H9 (cell line): ENCODE data around the gene DNAH1. TPM values are rescaled to one million over a fixed set of nuclear protein-coding genes. Genes with fewer than 3 reads are reported as not detected.

Experiments used
- DNase-seq: peaks from one replicate; pipeline ENCODE4 v3.0.0-alpha.2; 2017
- H2AFZ ChIP-seq: one replicate; pipeline ENCODE4 v1.6.1; 2013; ENCODE audit warnings: mild to moderate bottlenecking, low read length, control low read depth, moderate library complexity
- H2AK5ac ChIP-seq: 2 replicates; pipeline ENCODE4 v1.6.1; 2013; ENCODE audit warnings: low read length, control low read depth, mixed read lengths; ENCODE audit not compliant: insufficient read length
- H2BK120ac ChIP-seq: one replicate; pipeline ENCODE4 v1.6.1; 2013; ENCODE audit warnings: low read depth, mild to moderate bottlenecking, low read length, control low read depth, inconsistent platforms; ENCODE audit not compliant: poor library complexity, severe bottlenecking
- H2BK12ac ChIP-seq: 2 replicates; pipeline ENCODE4 v1.6.1; 2013; ENCODE audit warnings: low read length, control low read depth, mixed read lengths, low read depth; ENCODE audit not compliant: insufficient read length
- H2BK15ac ChIP-seq: 2 replicates; pipeline ENCODE4 v1.6.1; 2013; ENCODE audit warnings: low read depth, low read length, control low read depth
- H2BK20ac ChIP-seq: one replicate; pipeline ENCODE4 v1.6.1; 2013; ENCODE audit warnings: low read depth, mild to moderate bottlenecking, low read length, control low read depth, inconsistent platforms; ENCODE audit not compliant: poor library complexity, severe bottlenecking
- H2BK5ac ChIP-seq: 2 replicates; pipeline ENCODE4 v1.6.1; 2013; ENCODE audit warnings: low read length, control low read depth, mixed read lengths; ENCODE audit not compliant: insufficient read length
- H3K14ac ChIP-seq: 2 replicates; pipeline ENCODE4 v1.6.1; 2013; ENCODE audit warnings: low read length, control low read depth; ENCODE audit not compliant: insufficient read depth
- H3K18ac ChIP-seq: 2 replicates; pipeline ENCODE4 v1.6.1; 2013; ENCODE audit warnings: low read depth, mild to moderate bottlenecking, mixed read lengths, low read length, control low read depth; ENCODE audit not compliant: insufficient read length
- H3K23ac ChIP-seq: 2 replicates; pipeline ENCODE4 v1.6.1; 2013; ENCODE audit warnings: low read length, control low read depth, mixed read lengths, low read depth; ENCODE audit not compliant: insufficient read length
- H3K23me2 ChIP-seq: 2 replicates; pipeline ENCODE4 v1.6.1; 2013; ENCODE audit warnings: low read depth, mild to moderate bottlenecking, mixed read lengths, low read length, control low read depth; ENCODE audit not compliant: insufficient read length, poor library complexity, severe bottlenecking
- H3K27ac ChIP-seq: 2 replicates; pipeline ENCODE4 v1.5.1; 2013; ENCODE audit warnings: low read length, control low read depth, mixed read lengths, low read depth; ENCODE audit not compliant: insufficient read length
- H3K27me3 ChIP-seq: 2 replicates; pipeline ENCODE4 v1.6.1; 2013; ENCODE audit warnings: low read length, control low read depth, inconsistent platforms; ENCODE audit not compliant: insufficient read depth
- H3K4ac ChIP-seq: 2 replicates; pipeline ENCODE4 v1.6.1; 2013; ENCODE audit warnings: low read depth, mild to moderate bottlenecking, control low read depth, inconsistent platforms, low read length, moderate library complexity
- H3K4me1 ChIP-seq: 2 replicates; pipeline ENCODE4 v1.6.1; 2013; ENCODE audit warnings: low read length, control low read depth, inconsistent platforms; ENCODE audit not compliant: insufficient read depth
- H3K4me2 ChIP-seq: 2 replicates; pipeline ENCODE4 v1.6.1; 2013; ENCODE audit warnings: low read length, control low read depth, mixed read lengths; ENCODE audit not compliant: insufficient read length, insufficient read depth
- H3K56ac ChIP-seq: 2 replicates; pipeline ENCODE4 v1.6.1; 2013; ENCODE audit warnings: low read depth, mild to moderate bottlenecking, mixed read lengths, low read length, control low read depth; ENCODE audit not compliant: insufficient read length
- H3K79me1 ChIP-seq: 2 replicates; pipeline ENCODE4 v1.6.1; 2013; ENCODE audit warnings: low read depth, mild to moderate bottlenecking, moderate library complexity, low read length, control low read depth, inconsistent platforms; ENCODE audit not compliant: insufficient read depth, poor library complexity, severe bottlenecking
- H3K79me2 ChIP-seq: 2 replicates; pipeline ENCODE4 v1.6.1; 2013; ENCODE audit warnings: low read length, control low read depth, inconsistent platforms; ENCODE audit not compliant: insufficient read depth
- H3K9ac ChIP-seq: 2 replicates; pipeline ENCODE4 v1.6.1; 2013; ENCODE audit warnings: low read length, control low read depth, mixed read lengths; ENCODE audit not compliant: insufficient read length; ENCODE audit errors: extremely low read depth
- H3K9me3 ChIP-seq: one replicate; pipeline ENCODE4 v1.6.1; 2013; ENCODE audit warnings: low read depth, low read length, inconsistent platforms; ENCODE audit not compliant: control insufficient read depth
- H3T11ph ChIP-seq: one replicate; pipeline ENCODE4 v1.6.1; 2013; ENCODE audit warnings: mild to moderate bottlenecking, low read length, control low read depth, inconsistent platforms
- H4K20me1 ChIP-seq: one replicate; pipeline ENCODE4 v1.6.1; 2013; ENCODE audit not compliant: control insufficient read depth, insufficient read length, insufficient read depth
- H4K5ac ChIP-seq: 2 replicates; pipeline ENCODE4 v1.6.1; 2013; ENCODE audit warnings: low read depth, mild to moderate bottlenecking, mixed read lengths, low read length, control low read depth; ENCODE audit not compliant: insufficient read length
- H4K8ac ChIP-seq: replicated peaks from 2 replicates; pipeline ENCODE4 v1.6.1; 2013; ENCODE audit warnings: low read length, control low read depth, mixed read lengths, low read depth; ENCODE audit not compliant: insufficient read length
- H4K91ac ChIP-seq: 2 replicates; pipeline ENCODE4 v1.6.1; 2013; ENCODE audit warnings: low read depth, mild to moderate bottlenecking, moderate library complexity, mixed read lengths, low read length, control low read depth; ENCODE audit not compliant: insufficient read length
- H3K27ac Mint-ChIP-seq, 3 experiments: 2 replicates in 2 of 3; 3 replicates in 1 of 3; pipeline ENCODE4 v1.8.0; 2020 to 2021; ENCODE audit warnings: mixed read lengths in 3 of 3, mild to moderate bottlenecking in 1 of 3, moderate library complexity in 1 of 3
- H3K27me3 Mint-ChIP-seq: 2 replicates; pipeline ENCODE4 v1.8.0; 2021; ENCODE audit warnings: low read depth, mild to moderate bottlenecking, moderate library complexity, mixed read lengths
- H3K36me3 Mint-ChIP-seq, 3 experiments: 2 replicates in 2 of 3; 3 replicates in 1 of 3; pipeline ENCODE4 v1.8.0; 2020 to 2021; ENCODE audit warnings: low read depth in 3 of 3, mixed read lengths in 3 of 3; ENCODE audit not compliant: insufficient read depth in 1 of 3
- H3K4me1 Mint-ChIP-seq, 2 experiments: 2 replicates each; pipeline ENCODE4 v1.8.0; 2020; ENCODE audit warnings: mixed read lengths in 2 of 2
- H3K4me3 Mint-ChIP-seq, 2 experiments: 2 replicates in 1 of 2; 3 replicates in 1 of 2; pipeline ENCODE4 v1.8.0; 2020 to 2021; ENCODE audit warnings: mild to moderate bottlenecking in 2 of 2, mixed read lengths in 2 of 2, moderate library complexity in 1 of 2
- H3K9me3 Mint-ChIP-seq, 2 experiments: 2 replicates in 1 of 2; 3 replicates in 1 of 2; pipeline ENCODE4 v1.8.0; 2020; ENCODE audit warnings: mild to moderate bottlenecking in 2 of 2, mixed read lengths in 2 of 2, moderate library complexity in 1 of 2
- WGBS: extraction: QIAGEN DNeasy Blood & Tissue Kit; methylation state at CpG from one replicate; pipeline ENCODE4 v1.1.7; 2013; ENCODE audit warnings: missing lambda C conversion rate, low lambda C conversion rate, mixed read lengths; ENCODE audit not compliant: insufficient read length; ENCODE audit errors: extremely low coverage; 5-methylcytosine and 5-hydroxymethylcytosine counted together
- total RNA-seq: library from RNA; stranded (reverse); gene quantifications from 2 replicates; pipeline ENCODE4 v1.2.1, GENCODE V29; 2021
- TF ChIP-seq, protein P1 (sequence below): fragments of 200-600 bp; sonication (generic); conservative IDR thresholded peaks from 3 replicates; pipeline ENCODE4 v1.8.0; 2021; ENCODE audit warnings: antibody characterized with exemption, mild to moderate bottlenecking

Gene DNAH1
- total RNA-seq, 1 experiment from 2014 or later, result 2.0 TPM

GRCh38 chr3:52295671-52296208 lies 20.4 kb upstream of the DNAH1 start:
- Histone ChIP-seq H3K23me2 (peaks cover 10% of the 10 kb centered on the region), H4K5ac (no peak overlapping the region), H3K23ac (no peak overlapping the region), H3K14ac (no peak overlapping the region), H3K4me1 (peaks cover 2% of the 10 kb centered on the region; the same call in 1 of the 2 replicates), H3K79me1 (no peaks in the 10 kb centered on the region), H3K4ac (no peak overlapping the region), H2AK5ac (no peak overlapping the region), H4K91ac (no peak overlapping the region), H2BK20ac (no peak overlapping the region), H4K20me1 (no peaks in the 10 kb centered on the region), H2BK15ac (no peak overlapping the region), H2BK120ac (no peak overlapping the region), H2BK5ac (no peak overlapping the region), H3K56ac (no peak overlapping the region), H3K79me2 (no peaks in the 10 kb centered on the region), H3K4me2 (no peak overlapping the region), H3K27me3 (no peaks in the 10 kb centered on the region), H3K9ac (no peak overlapping the region), H3K18ac (no peak overlapping the region), H3T11ph (no peak overlapping the region), H2BK12ac (no peak overlapping the region), H2AFZ (no peak overlapping the region), H4K8ac (no peak overlapping the region), H3K27ac (no peak overlapping the region), H3K9me3 (no peaks in the 10 kb centered on the region)
- H3K27me3 Mint-ChIP-seq, result peaks cover 8% of the 10 kb centered on the region
- no peaks in the 10 kb centered on the region; a peak in 1 of 7 replicates for H3K36me3 Mint-ChIP-seq
- H3K27ac Mint-ChIP-seq, result no peak overlapping the region
- no CpG with 5 or more reads among the region's 5 CpGs for WGBS
- H3K4me3 Mint-ChIP-seq, result no peak overlapping the region; a peak in 1 of 5 replicates
- DNase-seq, result no peak
- TF ChIP-seq, protein P1, sequence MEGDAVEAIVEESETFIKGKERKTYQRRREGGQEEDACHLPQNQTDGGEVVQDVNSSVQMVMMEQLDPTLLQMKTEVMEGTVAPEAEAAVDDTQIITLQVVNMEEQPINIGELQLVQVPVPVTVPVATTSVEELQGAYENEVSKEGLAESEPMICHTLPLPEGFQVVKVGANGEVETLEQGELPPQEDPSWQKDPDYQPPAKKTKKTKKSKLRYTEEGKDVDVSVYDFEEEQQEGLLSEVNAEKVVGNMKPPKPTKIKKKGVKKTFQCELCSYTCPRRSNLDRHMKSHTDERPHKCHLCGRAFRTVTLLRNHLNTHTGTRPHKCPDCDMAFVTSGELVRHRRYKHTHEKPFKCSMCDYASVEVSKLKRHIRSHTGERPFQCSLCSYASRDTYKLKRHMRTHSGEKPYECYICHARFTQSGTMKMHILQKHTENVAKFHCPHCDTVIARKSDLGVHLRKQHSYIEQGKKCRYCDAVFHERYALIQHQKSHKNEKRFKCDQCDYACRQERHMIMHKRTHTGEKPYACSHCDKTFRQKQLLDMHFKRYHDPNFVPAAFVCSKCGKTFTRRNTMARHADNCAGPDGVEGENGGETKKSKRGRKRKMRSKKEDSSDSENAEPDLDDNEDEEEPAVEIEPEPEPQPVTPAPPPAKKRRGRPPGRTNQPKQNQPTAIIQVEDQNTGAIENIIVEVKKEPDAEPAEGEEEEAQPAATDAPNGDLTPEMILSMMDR, result no peak
- H3K4me1 Mint-ChIP-seq, result peaks cover 23 to 28% of the 10 kb centered on the region in 2 experiments
- no peaks in the 10 kb centered on the region for H3K9me3 Mint-ChIP-seq
